Hepatocyte (in vitro differentiated cells): Measurements from ENCODE around the gene USP48. TPM values are rescaled to one million over a fixed set of nuclear protein-coding genes. Genes with fewer than 3 reads are reported as not detected.

ENCODE experiments used
- DNase-seq: peaks from one replicate; pipeline ENCODE4 v3.0.0-alpha.2; 2016; ENCODE audit warnings: low spot score
- H2AFZ ChIP-seq: fragments of 200-600 bp; sonication (generic); 2 replicates; pipeline ENCODE4 v1.6.0; 2016; ENCODE audit warnings: antibody characterized with exemption, mild to moderate bottlenecking
- H3K27ac ChIP-seq: fragments of 200-600 bp; sonication (generic); 2 replicates; pipeline ENCODE4 v1.5.1; 2016; ENCODE audit warnings: mild to moderate bottlenecking
- H3K27me3 ChIP-seq: fragments of 200-600 bp; sonication (generic); 2 replicates; pipeline ENCODE4 v1.6.1; 2016
- H3K36me3 ChIP-seq: fragments of 200-600 bp; sonication (generic); replicated peaks from 2 replicates; pipeline ENCODE4 v1.5.1; 2016; ENCODE audit warnings: low read depth; ENCODE audit not compliant: insufficient read depth
- H3K4me1 ChIP-seq: fragments of 200-600 bp; sonication (generic); 2 replicates; pipeline ENCODE4 v1.5.1; 2016; ENCODE audit warnings: mild to moderate bottlenecking, moderate library complexity; ENCODE audit not compliant: insufficient read depth
- H3K4me2 ChIP-seq: fragments of 200-600 bp; sonication (generic); 2 replicates; pipeline ENCODE4 v1.6.0; 2016
- H3K4me3 ChIP-seq: fragments of 200-600 bp; sonication (generic); 2 replicates; pipeline ENCODE4 v1.5.1; 2016; ENCODE audit warnings: mild to moderate bottlenecking
- H3K79me2 ChIP-seq: fragments of 200-600 bp; sonication (generic); 2 replicates; pipeline ENCODE4 v1.6.0; 2017; ENCODE audit warnings: mild to moderate bottlenecking
- H3K9me2 ChIP-seq: fragments of 200-600 bp; sonication (generic); replicated peaks from 2 replicates; pipeline ENCODE4 v1.6.0; 2017; ENCODE audit warnings: mild to moderate bottlenecking; ENCODE audit not compliant: insufficient read depth
- H3K9me3 ChIP-seq: fragments of 200-600 bp; sonication (generic); 2 replicates; pipeline ENCODE4 v1.5.1; 2016; ENCODE audit warnings: low read depth, mild to moderate bottlenecking
- H4K20me1 ChIP-seq: fragments of 200-600 bp; sonication (generic); 2 replicates; pipeline ENCODE4 v1.6.0; 2016; ENCODE audit warnings: mild to moderate bottlenecking; ENCODE audit not compliant: insufficient read depth, poor library complexity, severe bottlenecking
- CTCF ChIP-seq: fragments of 200-600 bp; sonication (generic); IDR thresholded peaks from 2 replicates; pipeline ENCODE4 v1.5.1; 2016; ENCODE audit warnings: antibody characterized with exemption, mild to moderate bottlenecking; ENCODE audit not compliant: poor library complexity
- EZH2 ChIP-seq: fragments of 200-600 bp; sonication (generic); IDR thresholded peaks from 2 replicates; pipeline ENCODE4 v1.6.1; 2016; ENCODE audit warnings: antibody characterized with exemption, mild to moderate bottlenecking, borderline replicate concordance
- EZH2phosphoT487 ChIP-seq: fragments of 200-600 bp; sonication (generic); IDR thresholded peaks from one replicate; pipeline ENCODE4 v1.6.1; 2018; ENCODE audit warnings: antibody characterized with exemption, mild to moderate bottlenecking, low read depth, moderate library complexity; ENCODE audit not compliant: unreplicated experiment, severe bottlenecking
- WGBS: methylation state at CpG from one replicate; pipeline ENCODE4 v1.1.6; 2016; ENCODE audit warnings: low lambda C conversion rate; ENCODE audit errors: missing lambda C conversion rate; 5-methylcytosine and 5-hydroxymethylcytosine counted together
- polyA plus RNA-seq: library from polyadenylated mRNA; unstranded; fragments of >200 nt; fragmentation: Nextera tagmentation; extraction: Ambion mirVana; gene quantifications from 2 replicates; pipeline ENCODE4 v1.2.1, GENCODE V29; 2016
- total RNA-seq: library from RNA; depleted of rRNA; stranded (reverse); fragments of >200 nt; gene quantifications from 2 replicates; pipeline ENCODE4 v1.2.3, GENCODE V29; 2014

USP48 gene
- total and polyA plus RNA-seq, 2 experiments from 2014 or later: 38.9 to 39.5 TPM

GRCh38 chr1:21651214-21652042, 131.5 kb downstream of the USP48 start:
- Histone ChIP-seq H3K27ac (no peak overlapping the region), H3K27me3 (no peaks in the 10 kb centered on the region), H3K4me1 (peaks cover 16% of the 10 kb centered on the region), H3K9me3 (no peaks in the 10 kb centered on the region), H4K20me1 (no peaks in the 10 kb centered on the region), H3K79me2 (no peaks in the 10 kb centered on the region), H3K9me2 (no peaks in the 10 kb centered on the region), H3K4me2 (peak overlapping the region; percentile 95), H2AFZ (no peak overlapping the region), H3K4me3 (no peak overlapping the region), H3K36me3 (no peaks in the 10 kb centered on the region)
- TF ChIP-seq EZH2: no peak
- no peak for TF ChIP-seq EZH2phosphoT487
- TF ChIP-seq CTCF: no peak
- DNase-seq: peak; percentile 84
- WGBS: 27% methylated on average over 26 of the region's 80 CpGs

- TF ChIP-seq CTCF (no peak), EZH2 (no peak), EZH2phosphoT487 (no peak)
- Histone ChIP-seq H3K9me2 (no peaks in the 10 kb centered on the region), H3K4me3 (no peak overlapping the region), H4K20me1 (no peaks in the 10 kb centered on the region), H3K9me3 (no peaks in the 10 kb centered on the region), H3K4me2 (no peak overlapping the region), H3K4me1 (peaks cover 16% of the 10 kb centered on the region), H3K36me3 (no peaks in the 10 kb centered on the region), H3K27ac (no peak overlapping the region), H3K79me2 (no peaks in the 10 kb centered on the region), H2AFZ (no peak overlapping the region), H3K27me3 (no peaks in the 10 kb centered on the region)
- WGBS: 87% methylated on average over 9 of the region's 9 CpGs
- DNase-seq: no peak
Measured at GRCh38 chr1:21650400-21650799, 132.5 kb downstream of the USP48 start.

GRCh38 chr1:21649315-21649714, 133.6 kb downstream of the USP48 start:
- TF ChIP-seq EZH2 (no peak), EZH2phosphoT487 (no peak)
- Histone ChIP-seq H3K27ac (no peak overlapping the region), H3K4me1 (peaks cover 16% of the 10 kb centered on the region), H3K4me2 (no peak overlapping the region), H4K20me1 (no peaks in the 10 kb centered on the region), H3K9me2 (no peaks in the 10 kb centered on the region), H3K79me2 (no peaks in the 10 kb centered on the region), H2AFZ (no peak overlapping the region), H3K36me3 (no peaks in the 10 kb centered on the region), H3K4me3 (no peak overlapping the region), H3K27me3 (no peaks in the 10 kb centered on the region), H3K9me3 (no peaks in the 10 kb centered on the region)
- no peak for DNase-seq
- 69% methylated on average over 2 of the region's 2 CpGs for WGBS

- Histone ChIP-seq H3K27me3 (no peaks in the 10 kb centered on the region), H3K9me2 (no peaks in the 10 kb centered on the region), H4K20me1 (no peaks in the 10 kb centered on the region), H3K79me2 (no peaks in the 10 kb centered on the region), H3K27ac (no peak overlapping the region), H3K36me3 (no peaks in the 10 kb centered on the region), H2AFZ (no peak overlapping the region), H3K4me3 (no peak overlapping the region), H3K4me2 (no peak overlapping the region), H3K4me1 (peaks cover 16% of the 10 kb centered on the region), H3K9me3 (no peaks in the 10 kb centered on the region)
- DNase-seq: no peak
- TF ChIP-seq CTCF (no peak), EZH2 (no peak), EZH2phosphoT487 (no peak)
- WGBS: 86% methylated on average over 8 of the region's 10 CpGs
Measured at GRCh38 chr1:21648791-21649190, 134.2 kb downstream of the USP48 start.
